ENCODE data around the gene APCDD1L.

GRCh38 chr20:58446960-58447265, 68.3 kb downstream of the APCDD1L start:
- TF ChIP-seq CTCF (IDR thresholded peaks at IDR 0.05) (no peak), EP300 (IDR thresholded peaks at IDR 0.05) (no peak), POLR2A (IDR thresholded peaks at IDR 0.05) (no peak)

Data from suprapubic skin (tissue), 3 donors.